ENCODE measurements around the gene OR6V1. TPM values are rescaled to one million over a fixed set of nuclear protein-coding genes. Genes with fewer than 3 reads are reported as not detected.

Gene OR6V1, protein sequence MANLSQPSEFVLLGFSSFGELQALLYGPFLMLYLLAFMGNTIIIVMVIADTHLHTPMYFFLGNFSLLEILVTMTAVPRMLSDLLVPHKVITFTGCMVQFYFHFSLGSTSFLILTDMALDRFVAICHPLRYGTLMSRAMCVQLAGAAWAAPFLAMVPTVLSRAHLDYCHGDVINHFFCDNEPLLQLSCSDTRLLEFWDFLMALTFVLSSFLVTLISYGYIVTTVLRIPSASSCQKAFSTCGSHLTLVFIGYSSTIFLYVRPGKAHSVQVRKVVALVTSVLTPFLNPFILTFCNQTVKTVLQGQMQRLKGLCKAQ
- not detected for total RNA-seq
- long read RNA-seq: 0 reads

DNA sequence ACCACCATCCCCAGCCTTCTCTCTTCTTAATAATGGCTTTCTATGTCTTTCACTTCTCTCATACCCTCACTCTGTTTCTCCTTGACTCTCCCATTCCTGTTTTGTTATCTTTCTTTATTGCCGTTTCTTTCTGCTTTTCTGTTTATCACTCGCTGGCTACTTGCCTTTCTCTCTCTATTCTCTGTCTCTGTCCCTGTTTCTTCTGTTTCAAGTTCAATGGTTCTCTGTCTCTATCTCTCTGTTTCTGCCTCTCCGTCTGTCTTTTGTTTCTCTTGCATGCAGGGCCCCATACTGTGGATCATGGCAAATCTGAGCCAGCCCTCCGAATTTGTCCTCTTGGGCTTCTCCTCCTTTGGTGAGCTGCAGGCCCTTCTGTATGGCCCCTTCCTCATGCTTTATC lies at the start of gene OR6V1:
Gene OR6V1 (plus strand): TSS at position 301 of the 400 bp plus-strand sequence. CDS start 0 bp downstream, at position 301.
- 81% methylated on average over 4 of the region's 4 CpGs for WGBS (ENCODE audit: insufficient coverage, low coverage, low lambda C conversion rate, missing lambda C conversion rate)

DNA sequence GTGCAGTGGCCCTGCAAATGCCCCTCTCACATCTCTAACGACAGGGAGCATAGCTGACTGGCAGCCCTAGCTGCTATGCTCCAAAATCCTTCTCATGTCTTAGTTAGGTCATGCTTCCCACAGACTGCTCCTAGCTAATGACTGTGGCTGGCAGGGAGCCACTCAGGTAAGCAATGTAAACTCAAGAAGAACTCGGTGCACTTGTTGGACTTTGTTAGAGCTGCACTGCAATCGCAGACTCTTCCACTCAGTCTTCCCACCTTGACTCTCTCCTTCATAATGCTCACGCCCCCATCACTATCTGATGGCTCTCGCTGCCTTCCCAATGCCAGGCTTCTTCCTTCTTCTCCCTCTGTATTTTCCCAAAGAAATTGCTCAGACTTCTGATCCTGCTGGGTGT lies 49.2 kb upstream of the OR6V1 start:
- peak overlapping the region in 2 of 3 donors; percentile 21 to 27 for H3K4me3 ChIP-seq
- H3K36me3 ChIP-seq: no peaks in the 10 kb centered on the region
- no peaks in the 10 kb centered on the region for H3K27me3 ChIP-seq
- intact Hi-C loops (cut with DNase I): loop anchor here (10.0 kb wide), 1 partner anchor 128 kb away; no protein-coding TSS in a partner anchor
- no peak overlapping the region for H3K27ac ChIP-seq
- no peaks in the 10 kb centered on the region for H3K9me3 ChIP-seq
- TF ChIP-seq CTCF (IDR thresholded peaks at IDR 0.05) (no peak), POLR2A (IDR thresholded peaks at IDR 0.05) (no peak)
- WGBS (ENCODE audit: insufficient coverage, low coverage, low lambda C conversion rate, missing lambda C conversion rate): 55% methylated on average over 5 of the region's 5 CpGs
- DNase-seq (no peak), ATAC-seq (peak; percentile 35 to 65 (median 36))
- peaks cover 0 to 28% (median 0%) of the 10 kb centered on the region in 4 donors for H3K4me1 ChIP-seq

More for the DNA sequence above, at the start of gene OR6V1:
- ATAC-seq: no peak
- Histone ChIP-seq H3K9me3 (no peaks in the 10 kb centered on the region), H3K27me3 (no peaks in the 10 kb centered on the region), H3K4me3 (no peak within 1 kb of the TSS), H3K27ac (no peak within 1 kb of the TSS), H3K36me3 (no peaks in the 10 kb centered on the region), H3K4me1 (no peaks in the 10 kb centered on the region)
- intact Hi-C loops (cut with DNase I): no loop called here
- no peak for TF ChIP-seq CTCF (IDR thresholded peaks at IDR 0.05)
- TF ChIP-seq POLR2A (IDR thresholded peaks at IDR 0.05): no peak
- DNase-seq: no peak

GRCh38 chr7:143003393-143004051 lies 48.6 kb upstream of the OR6V1 start:
- intact Hi-C loops (cut with DNase I): loop anchor here (10.0 kb wide), 1 partner anchor 129 kb away; no protein-coding TSS in a partner anchor

More at GRCh38 chr7:143003393-143004051, 48.6 kb upstream of the OR6V1 start:
- ATAC-seq: peak; percentile 70 to 79 (median 76)
- TF ChIP-seq POLR2A (IDR thresholded peaks at IDR 0.05) (no peak), CTCF (IDR thresholded peaks at IDR 0.05) (peak; percentile 69 to 76 (median 72))
- DNase-seq: no peak
- Histone ChIP-seq H3K4me1 (peaks cover 0 to 32% (median 0%) of the 10 kb centered on the region in 4 donors), H3K27ac (no peak overlapping the region), H3K27me3 (no peaks in the 10 kb centered on the region), H3K4me3 (peak overlapping the region in 2 of 3 donors; percentile 21 to 27), H3K36me3 (no peaks in the 10 kb centered on the region), H3K9me3 (no peaks in the 10 kb centered on the region)
- WGBS (ENCODE audit: insufficient coverage, low coverage, low lambda C conversion rate, missing lambda C conversion rate): 19% methylated on average over 6 of the region's 6 CpGs

Data from right lobe of liver (tissue), 6 donors.